Lung (tissue), 12 donors: Measurements from ENCODE around the gene PRKCH. TPM values are rescaled to one million over a fixed set of nuclear protein-coding genes. Genes with fewer than 3 reads are reported as not detected.

Source experiments
- ATAC-seq: fragments of 200-7000 bp; cut with Tn5 transposase; one replicate; pipeline ENCODE4 v1.9.1; 2020; ENCODE audit warnings: moderate number of reproducible peaks; ENCODE audit not compliant: insufficient read depth, low FRiP score
- DNase-seq, 3 donors: peaks; one replicate each; pipeline ENCODE4 v3.0.0-alpha.2; 2013 to 2017
- H3K27ac ChIP-seq, 2 donors: one replicate each; pipeline ENCODE4 v1.5.1; 2013; ENCODE audit warnings: mild to moderate bottlenecking in 2 of 2, moderate library complexity in 2 of 2, control low read depth in 1 of 2, inconsistent platforms in 1 of 2, low read depth in 1 of 2, low read length in 1 of 2
- H3K27me3 ChIP-seq, 3 donors: one replicate each; pipeline ENCODE4 v1.5.1; 2013; ENCODE audit warnings: low read length in 2 of 3; ENCODE audit not compliant: control insufficient read depth in 3 of 3, insufficient read depth in 3 of 3
- H3K36me3 ChIP-seq, 4 donors: one replicate each; pipeline ENCODE4 v1.5.1; 2013; ENCODE audit warnings: low read length in 4 of 4, mild to moderate bottlenecking in 1 of 4, moderate library complexity in 1 of 4; ENCODE audit not compliant: control insufficient read depth in 4 of 4, insufficient read depth in 4 of 4
- H3K4me1 ChIP-seq, 5 donors: one replicate each; pipeline ENCODE4 v1.5.1; 2013; ENCODE audit warnings: low read length in 5 of 5, mild to moderate bottlenecking in 2 of 5, moderate library complexity in 1 of 5; ENCODE audit not compliant: control insufficient read depth in 5 of 5, insufficient read depth in 5 of 5
- H3K4me3 ChIP-seq: one replicate; pipeline ENCODE4 v1.5.1; 2013; ENCODE audit warnings: mild to moderate bottlenecking, control low read depth, moderate library complexity
- H3K9ac ChIP-seq, 2 donors: one replicate each; pipeline ENCODE4 v1.5.1; 2013; ENCODE audit warnings: low read length in 2 of 2, control low read depth in 1 of 2; ENCODE audit not compliant: insufficient read depth in 1 of 2
- H3K9me3 ChIP-seq, 4 donors: one replicate each; pipeline ENCODE4 v1.5.1; 2013; ENCODE audit warnings: low read length in 3 of 4, mild to moderate bottlenecking in 1 of 4, moderate library complexity in 1 of 4; ENCODE audit not compliant: control insufficient read depth in 4 of 4, insufficient read depth in 3 of 4
- WGBS, 2 donors: extraction: QIAGEN DNeasy Blood & Tissue Kit; methylation state at CpG; one replicate each; pipeline ENCODE4 v1.1.7; 2013; 5-methylcytosine and 5-hydroxymethylcytosine counted together
- polyA plus RNA-seq, 2 donors: library from polyadenylated mRNA; stranded (reverse); fragments of 200-250 nt; gene quantifications; one replicate each; pipeline ENCODE4 v1.2.1, GENCODE V29; 2013
- total RNA-seq, 2 donors: library from RNA; depleted of rRNA in 1 of 2; stranded (reverse); fragments of >200 nt in 1 of 2; gene quantifications; one replicate each; pipeline ENCODE4 v1.2.1, GENCODE V29; 2014 to 2021
- TF ChIP-seq, protein P1 (sequence below): IDR thresholded peaks from 2 replicates; pipeline ENCODE4 v1.5.1; 2012; ENCODE audit warnings: mild to moderate bottlenecking; ENCODE audit errors: control extremely low read depth, extremely low read depth
- donor health status: control.
- donor health status: control.
- donor health status: Bipolar disorder and iron deficiency.
- donor health status: healthy.
- donor health status: DM: yes; HTN: yes; CAD: no.

Gene PRKCH
- total and polyA plus RNA-seq, 4 donors, result 12.9 to 126 (median 51.4) TPM

DNA sequence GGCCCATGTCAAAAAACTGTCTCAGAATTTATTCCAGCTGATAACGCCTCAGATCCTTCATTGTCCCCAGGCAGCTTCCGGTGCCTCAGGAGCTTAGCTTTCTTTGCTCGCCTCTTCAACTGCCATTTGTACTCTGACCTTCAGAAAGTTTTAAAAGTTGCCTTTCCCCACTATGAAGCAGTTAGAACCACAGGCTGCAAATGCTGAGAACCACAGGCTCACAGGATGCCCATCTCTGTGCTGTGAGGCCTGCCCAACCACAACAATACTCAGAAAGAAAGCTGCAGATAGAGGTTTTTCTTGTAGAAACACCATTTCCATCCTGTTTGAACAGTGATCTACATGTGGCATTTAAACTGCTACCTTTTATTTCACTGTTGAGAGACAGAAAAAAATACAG is 131.1 kb downstream of the PRKCH start:
- Histone ChIP-seq H3K4me3 (no peak overlapping the region), H3K27me3 (no peaks in the 10 kb centered on the region), H3K9ac (no peak overlapping the region), H3K9me3 (no peaks in the 10 kb centered on the region), H3K27ac (peak overlapping the region in 1 of 2 donors; percentile 56), H3K36me3 (peaks cover 0 to 14% (median 0%) of the 10 kb centered on the region in 4 donors), H3K4me1 (peaks cover 0 to 10% (median 2%) of the 10 kb centered on the region in 5 donors)
- TF ChIP-seq, protein P1, sequence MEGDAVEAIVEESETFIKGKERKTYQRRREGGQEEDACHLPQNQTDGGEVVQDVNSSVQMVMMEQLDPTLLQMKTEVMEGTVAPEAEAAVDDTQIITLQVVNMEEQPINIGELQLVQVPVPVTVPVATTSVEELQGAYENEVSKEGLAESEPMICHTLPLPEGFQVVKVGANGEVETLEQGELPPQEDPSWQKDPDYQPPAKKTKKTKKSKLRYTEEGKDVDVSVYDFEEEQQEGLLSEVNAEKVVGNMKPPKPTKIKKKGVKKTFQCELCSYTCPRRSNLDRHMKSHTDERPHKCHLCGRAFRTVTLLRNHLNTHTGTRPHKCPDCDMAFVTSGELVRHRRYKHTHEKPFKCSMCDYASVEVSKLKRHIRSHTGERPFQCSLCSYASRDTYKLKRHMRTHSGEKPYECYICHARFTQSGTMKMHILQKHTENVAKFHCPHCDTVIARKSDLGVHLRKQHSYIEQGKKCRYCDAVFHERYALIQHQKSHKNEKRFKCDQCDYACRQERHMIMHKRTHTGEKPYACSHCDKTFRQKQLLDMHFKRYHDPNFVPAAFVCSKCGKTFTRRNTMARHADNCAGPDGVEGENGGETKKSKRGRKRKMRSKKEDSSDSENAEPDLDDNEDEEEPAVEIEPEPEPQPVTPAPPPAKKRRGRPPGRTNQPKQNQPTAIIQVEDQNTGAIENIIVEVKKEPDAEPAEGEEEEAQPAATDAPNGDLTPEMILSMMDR, result no peak
- 72 to 89% methylated on average over 3 of the region's 3 CpGs for WGBS, 2 donors
- ATAC-seq (no peak), DNase-seq (no peak)

DNA sequence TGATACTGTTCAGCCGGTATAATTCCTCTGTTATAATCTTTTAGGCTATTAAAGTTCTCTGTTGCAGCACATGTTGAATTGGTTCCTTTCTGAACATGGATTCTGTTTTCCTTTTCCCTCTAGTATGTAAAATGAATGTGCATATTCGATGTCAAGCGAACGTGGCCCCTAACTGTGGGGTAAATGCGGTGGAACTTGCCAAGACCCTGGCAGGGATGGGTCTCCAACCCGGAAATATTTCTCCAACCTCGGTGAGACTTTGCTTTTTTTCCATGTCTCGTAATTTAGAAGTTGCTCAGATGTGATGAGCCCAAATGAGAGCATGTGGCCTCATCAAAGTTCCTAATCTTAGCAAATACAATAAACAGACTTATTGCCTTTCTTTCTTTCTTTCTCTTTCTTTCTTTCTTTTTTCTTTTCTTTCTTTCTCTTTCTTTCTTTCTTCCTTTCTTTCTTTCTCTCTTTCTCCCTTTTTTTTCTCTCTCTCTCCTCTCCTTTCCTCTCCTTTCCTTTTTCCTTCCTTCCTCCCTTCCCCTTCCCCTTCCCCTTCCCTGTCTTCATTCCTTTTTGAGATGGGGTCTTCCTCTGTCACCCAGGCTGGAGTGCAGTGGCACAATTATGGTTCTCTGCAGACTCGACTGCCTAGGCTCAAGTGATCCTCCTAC is 131.9 kb downstream of the PRKCH start:
- 87 to 89% methylated on average over 9 of the region's 9 CpGs for WGBS, 2 donors
- H3K36me3 ChIP-seq, result peaks cover 0 to 19% (median 0%) of the 10 kb centered on the region in 4 donors
- H3K27me3 ChIP-seq, result no peaks in the 10 kb centered on the region
- TF ChIP-seq, protein P1, result no peak
- H3K9ac ChIP-seq, result no peak overlapping the region
- DNase-seq (no peak), ATAC-seq (no peak)
- H3K9me3 ChIP-seq, result no peaks in the 10 kb centered on the region
- H3K4me3 ChIP-seq, result no peak overlapping the region
- no peak overlapping the region for H3K27ac ChIP-seq
- peaks cover 0 to 10% (median 2%) of the 10 kb centered on the region in 5 donors for H3K4me1 ChIP-seq

DNA sequence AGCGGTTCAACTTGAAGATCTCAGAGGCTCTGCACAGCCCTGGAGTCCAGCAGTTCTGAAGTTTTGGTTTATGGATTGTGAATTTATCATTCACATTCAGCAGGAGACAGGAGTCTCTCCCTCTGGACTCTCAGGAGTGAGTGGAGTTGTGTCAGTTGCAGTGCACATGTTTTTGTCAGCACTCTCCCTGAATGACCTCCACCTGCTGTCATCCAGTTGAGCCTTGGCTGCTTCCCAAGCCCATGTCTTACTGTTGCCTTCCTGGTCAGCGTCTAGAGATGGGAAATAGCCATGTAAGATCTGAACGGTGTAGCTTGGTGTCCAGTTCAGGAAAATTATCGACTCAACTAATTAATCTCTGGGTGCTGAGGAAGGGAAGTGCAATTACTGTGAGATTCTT is 133.2 kb downstream of the PRKCH start:
- no peaks in the 10 kb centered on the region for H3K9me3 ChIP-seq
- TF ChIP-seq, protein P1, result no peak
- 62 to 63% methylated on average over 4 of the region's 4 CpGs for WGBS, 2 donors
- H3K4me3 ChIP-seq, result no peak overlapping the region
- H3K27ac ChIP-seq, result no peak overlapping the region
- peaks cover 0 to 5% (median 2%) of the 10 kb centered on the region in 5 donors for H3K4me1 ChIP-seq
- DNase-seq, result no peak
- H3K27me3 ChIP-seq, result no peaks in the 10 kb centered on the region
- no peak for ATAC-seq
- H3K36me3 ChIP-seq, result peaks cover 0 to 24% (median 0%) of the 10 kb centered on the region in 4 donors
- no peak overlapping the region for H3K9ac ChIP-seq
